CD4-positive, alpha-beta memory T cell (primary cell): ENCODE results near the gene DNM1. TPM values are rescaled to one million over a fixed set of nuclear protein-coding genes. Genes with fewer than 3 reads are reported as not detected.

Source experiments
- CTCF ChIA-PET: fragments of 350-600 bp; sonication (Branson Sonifier 250); formaldehyde crosslinking; loops from one replicate; lab custom pipeline; 2021; ENCODE audit warnings: inconsistent platforms; ENCODE audit not compliant: partially characterized antibody; lab: Charles Lee
- POLR2A ChIA-PET: fragments of 350-600 bp; sonication (Branson Sonifier 250); formaldehyde crosslinking; loops from one replicate; lab custom pipeline; 2021; ENCODE audit not compliant: partially characterized antibody; lab: Charles Lee
- DNase-seq, 5 donors: peaks; one replicate each; pipeline versions ENCODE4 v3.0.0 to v3.0.0-alpha.2; 2020 to 2022; ENCODE audit warnings: mixed read lengths in 1 of 5
- H3K27ac ChIP-seq: one replicate; pipeline ENCODE4 v1.7.0; 2013; ENCODE audit warnings: low read depth, low read length
- H3K27me3 ChIP-seq: 2 replicates; pipeline ENCODE4 v1.7.0; 2013; ENCODE audit warnings: mild to moderate bottlenecking, low read length, moderate library complexity; ENCODE audit not compliant: insufficient read depth
- H3K36me3 ChIP-seq: 2 replicates; pipeline ENCODE4 v1.7.0; 2013; ENCODE audit warnings: mild to moderate bottlenecking, low read length, moderate library complexity; ENCODE audit not compliant: insufficient read depth
- H3K4me1 ChIP-seq: 2 replicates; pipeline ENCODE4 v1.7.0; 2013; ENCODE audit warnings: mild to moderate bottlenecking, low read length, moderate library complexity; ENCODE audit not compliant: insufficient read depth
- H3K4me3 ChIP-seq, 2 donors: one replicate each; pipeline ENCODE4 v1.7.0; 2013; ENCODE audit warnings: low read length in 2 of 2, mild to moderate bottlenecking in 1 of 2
- H3K9me3 ChIP-seq, 2 donors: one replicate each; pipeline ENCODE4 v1.7.0; 2013; ENCODE audit warnings: low read length in 2 of 2, control low read depth in 1 of 2; ENCODE audit not compliant: control insufficient read depth in 1 of 2
- H3K27ac Mint-ChIP-seq, 7 donors: one replicate each; pipeline ENCODE4 v1.8.0; 2020 to 2021; ENCODE audit warnings: mixed read lengths in 7 of 7, mild to moderate bottlenecking in 6 of 7, inconsistent platforms in 3 of 7, moderate library complexity in 3 of 7
- H3K27me3 Mint-ChIP-seq, 2 donors: one replicate each; pipeline ENCODE4 v1.8.0; 2020 to 2021; ENCODE audit warnings: mixed read lengths in 2 of 2
- H3K36me3 Mint-ChIP-seq, 2 donors: one replicate each; pipeline ENCODE4 v1.8.0; 2020 to 2021; ENCODE audit warnings: mixed read lengths in 2 of 2, inconsistent platforms in 1 of 2, mild to moderate bottlenecking in 1 of 2
- H3K4me1 Mint-ChIP-seq, 4 donors: one replicate each; pipeline ENCODE4 v1.8.0; 2020 to 2021; ENCODE audit warnings: mixed read lengths in 4 of 4, mild to moderate bottlenecking in 1 of 4
- H3K4me3 Mint-ChIP-seq, 8 donors: one replicate each; pipeline ENCODE4 v1.8.0; 2020 to 2021; ENCODE audit warnings: mixed read lengths in 8 of 8, mild to moderate bottlenecking in 7 of 8, moderate library complexity in 6 of 8, inconsistent platforms in 3 of 8
- H3K9me3 Mint-ChIP-seq, 8 donors: one replicate each; pipeline ENCODE4 v1.8.0; 2020 to 2021; ENCODE audit warnings: mixed read lengths in 8 of 8, mild to moderate bottlenecking in 5 of 8, inconsistent platforms in 3 of 8, moderate library complexity in 1 of 8
- intact Hi-C: fragments of 100-400 bp; cut with micrococcal nuclease; formaldehyde crosslinking; loops from one replicate; pipeline ENCODE4 v1.15.1; 2023
- polyA plus RNA-seq, 2 donors: library from polyadenylated mRNA; unstranded; fragments of 300-500 nt; fragmentation: Illumina TruSeq; gene quantifications; one replicate each; pipeline ENCODE4 v1.2.3, GENCODE V29; 2021
- total RNA-seq, 2 experiments: library from RNA; stranded (reverse); gene quantifications; one replicate each; pipeline ENCODE4 v1.2.3, GENCODE V29; 2021

DNM1 gene
- total and polyA plus RNA-seq, 4 experiments from 2014 or later = 1.4 to 2.2 TPM; not detected in 2

DNA sequence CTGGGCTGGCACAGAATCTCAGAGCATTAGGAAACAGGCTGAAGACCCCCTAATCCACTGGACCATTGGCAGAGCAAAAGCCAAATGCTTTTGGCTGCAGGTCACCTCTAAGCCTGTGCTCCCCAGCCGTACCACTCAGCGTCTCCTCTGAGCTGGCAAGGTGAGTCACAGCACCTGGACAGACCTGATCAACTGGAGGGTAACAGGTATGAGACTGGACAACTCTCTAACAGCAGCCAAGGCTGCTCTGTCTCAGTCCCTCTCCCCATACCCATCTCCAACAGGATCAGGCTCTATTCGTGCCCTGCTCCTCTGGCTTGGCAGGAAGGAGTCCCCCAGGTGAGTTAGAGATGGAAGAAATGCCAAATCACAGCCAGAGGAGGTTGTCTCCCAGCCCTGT is 67.9 kb downstream of the DNM1 start:
- CTCF ChIA-PET = no interaction called here
- Histone ChIP-seq H3K36me3 (peaks cover 31% of the 10 kb centered on the region), H3K4me3 (no peak overlapping the region), H3K4me1 (peaks cover 14% of the 10 kb centered on the region), H3K27me3 (no peaks in the 10 kb centered on the region), H3K9me3 (no peaks in the 10 kb centered on the region), H3K27ac (no peak overlapping the region)
- DNase-seq = no peak
- POLR2A ChIA-PET = interaction anchor here (0.8 kb wide), 1 partner anchor 99 kb away, joined by 3 read pairs; no protein-coding TSS in a partner anchor
- peaks cover 5 to 21% (median 15%) of the 10 kb centered on the region in 4 donors for H3K4me1 Mint-ChIP-seq
- no peaks in the 10 kb centered on the region for H3K27me3 Mint-ChIP-seq
- H3K36me3 Mint-ChIP-seq = peaks cover 27 to 34% of the 10 kb centered on the region in 2 donors
- H3K9me3 Mint-ChIP-seq = peaks cover 0 to 2% (median 0%) of the 10 kb centered on the region in 8 donors
- H3K27ac Mint-ChIP-seq = no peak overlapping the region
- intact Hi-C loops = no loop called here
- H3K4me3 Mint-ChIP-seq = no peak overlapping the region

DNA sequence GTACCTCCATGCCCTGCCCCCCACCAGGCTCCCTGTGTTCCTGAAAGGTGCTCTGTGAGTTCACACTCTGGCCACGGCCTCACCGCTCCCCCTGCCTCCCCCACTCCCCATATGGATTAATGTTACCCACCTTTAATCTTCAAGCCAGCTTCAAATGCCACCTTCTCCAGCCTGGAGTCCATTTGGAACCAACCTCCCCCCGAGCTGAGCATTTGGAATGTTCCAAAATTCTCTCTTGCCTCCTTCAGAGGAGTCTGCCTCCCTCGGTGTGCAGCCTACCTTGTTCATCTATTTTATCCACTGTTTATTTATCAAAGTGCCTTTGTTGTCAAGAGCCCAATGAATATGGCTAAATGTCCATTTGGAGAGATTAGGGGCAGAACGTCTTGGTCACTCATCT is 68.3 kb downstream of the DNM1 start:
- no peak overlapping the region for H3K4me3 Mint-ChIP-seq
- peaks cover 31% of the 10 kb centered on the region for H3K36me3 ChIP-seq
- no peak overlapping the region for H3K27ac ChIP-seq
- H3K9me3 ChIP-seq = no peaks in the 10 kb centered on the region
- CTCF ChIA-PET = no interaction called here
- H3K4me1 Mint-ChIP-seq = peaks cover 8 to 25% (median 19%) of the 10 kb centered on the region in 4 donors
- intact Hi-C loops = no loop called here
- DNase-seq = no peak
- no peaks in the 10 kb centered on the region for H3K27me3 Mint-ChIP-seq
- H3K9me3 Mint-ChIP-seq = peaks cover 0 to 2% (median 0%) of the 10 kb centered on the region in 8 donors
- H3K4me1 ChIP-seq = peaks cover 17% of the 10 kb centered on the region
- no peaks in the 10 kb centered on the region for H3K27me3 ChIP-seq
- POLR2A ChIA-PET = interaction anchor here (0.8 kb wide), 1 partner anchor 99 kb away, joined by 3 read pairs; no protein-coding TSS in a partner anchor
- no peak overlapping the region for H3K4me3 ChIP-seq
- peaks cover 25 to 37% of the 10 kb centered on the region in 2 donors for H3K36me3 Mint-ChIP-seq
- H3K27ac Mint-ChIP-seq = peak overlapping the region in 1 of 7 donors; percentile 36

DNA sequence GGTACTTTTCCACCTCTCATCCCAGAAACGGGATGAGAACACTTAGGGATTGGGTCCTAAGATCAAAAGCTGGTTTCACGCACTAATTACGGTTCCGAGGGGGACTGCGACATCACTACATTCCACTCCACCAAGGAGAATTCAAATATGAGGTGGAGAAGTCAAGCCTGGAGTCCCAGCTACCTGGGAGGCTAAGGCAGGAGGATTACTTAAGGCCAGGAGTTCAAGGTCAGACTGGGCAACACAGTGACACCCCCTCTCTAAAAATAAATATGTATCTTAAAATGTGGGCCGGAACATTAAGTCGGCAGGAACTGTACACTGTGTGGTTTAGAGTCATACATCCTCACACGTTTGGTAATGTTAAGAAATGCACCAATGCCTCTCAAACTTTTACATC is 71.1 kb downstream of the DNM1 start:
- intact Hi-C loops = no loop called here
- POLR2A ChIA-PET = interaction anchor here (1.0 kb wide), 1 partner anchor 24 kb away, joined by 4 read pairs; no protein-coding TSS in a partner anchor
- H3K27ac ChIP-seq = no peak overlapping the region
- CTCF ChIA-PET = interaction anchor here (1.0 kb wide), 1 partner anchor 20 kb away, joined by 6 read pairs; no protein-coding TSS in a partner anchor
- no peaks in the 10 kb centered on the region for H3K9me3 ChIP-seq
- DNase-seq = no peak
- Mint-ChIP-seq H3K27me3 (no peaks in the 10 kb centered on the region), H3K4me1 (peaks cover 16 to 40% (median 30%) of the 10 kb centered on the region in 4 donors), H3K4me3 (peak overlapping the region; percentile 94 to 98 (median 97)), H3K36me3 (peaks cover 8 to 33% of the 10 kb centered on the region in 2 donors), H3K9me3 (peaks cover 0 to 2% (median 0%) of the 10 kb centered on the region in 8 donors), H3K27ac (peak overlapping the region; percentile 8 to 99 (median 92))
- H3K36me3 ChIP-seq = peaks cover 19% of the 10 kb centered on the region
- peaks cover 28% of the 10 kb centered on the region for H3K4me1 ChIP-seq
- no peak overlapping the region for H3K4me3 ChIP-seq
- H3K27me3 ChIP-seq = no peaks in the 10 kb centered on the region

DNA sequence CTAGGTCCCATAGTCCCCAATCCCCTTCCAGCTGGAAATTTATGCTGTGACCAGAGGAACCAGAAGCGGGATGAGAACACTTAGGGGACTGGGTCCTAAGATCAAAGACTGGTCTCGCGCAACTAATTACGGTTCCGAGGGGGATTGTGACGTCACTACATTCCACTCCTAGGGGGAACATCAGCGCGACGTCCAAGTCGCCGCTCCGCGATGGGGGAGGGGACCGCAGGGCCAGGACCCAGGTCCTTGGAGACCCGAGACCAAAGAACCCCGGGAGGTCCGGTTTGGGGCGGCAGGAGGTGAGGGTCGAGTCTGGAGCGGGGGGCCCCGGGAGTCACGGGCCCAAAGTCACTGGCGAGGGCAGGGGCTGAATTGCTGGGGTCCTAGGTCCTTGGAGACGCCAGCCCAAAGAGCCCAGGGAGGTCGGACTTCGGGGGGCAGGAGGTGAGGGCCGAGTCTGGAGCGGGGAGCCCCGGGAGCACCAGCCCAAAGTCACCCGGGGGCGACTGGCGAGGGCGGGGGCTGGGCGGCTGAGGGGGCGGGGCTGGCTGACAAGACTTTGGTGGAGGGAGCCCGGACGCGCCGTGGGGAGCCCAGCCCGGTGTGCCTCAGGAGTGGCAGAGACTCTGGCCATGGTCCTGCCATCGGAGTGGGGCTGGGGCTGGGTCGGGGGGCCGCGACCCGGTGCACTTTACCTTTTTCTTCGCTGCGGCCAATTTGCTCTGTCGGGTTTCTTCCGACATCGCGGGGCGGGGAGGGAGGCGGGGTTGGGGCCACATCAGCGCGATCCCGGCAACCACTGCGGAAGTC is 72.2 kb downstream of the DNM1 start, which contains the start of gene GOLGA2:
Gene GOLGA2 (minus strand): TSS at position 810 of the 810 bp plus-strand sequence. CDS start 31 bp downstream, at position 779.
- Histone ChIP-seq H3K27ac (peak within 1 kb of the TSS; percentile 82), H3K9me3 (no peaks in the 10 kb centered on the region), H3K4me3 (peak within 1 kb of the TSS; percentile 88), H3K4me1 (peaks cover 28% of the 10 kb centered on the region), H3K27me3 (no peaks in the 10 kb centered on the region), H3K36me3 (peaks cover 19% of the 10 kb centered on the region)
- POLR2A ChIA-PET = interaction anchor here (0.6 to 1.4 kb wide), 16 partner anchors 13 to 409 kb away, joined by 3 to 19 read pairs (median 4); partner anchors contain the start of genes CIZ1, GLE1, PTGES2 and SPTAN1
- H3K27me3 Mint-ChIP-seq = no peaks in the 10 kb centered on the region
- H3K4me3 Mint-ChIP-seq = peak within 1 kb of the TSS; percentile 94 to 98 (median 97)
- CTCF ChIA-PET = interaction anchor here (0.9 to 1.6 kb wide), 3 partner anchors 19 to 66 kb away, joined by 3 to 6 read pairs (median 5); no protein-coding TSS in a partner anchor
- DNase-seq = peak in 1 of 5 donors; percentile 4
- peaks cover 8 to 36% of the 10 kb centered on the region in 2 donors for H3K36me3 Mint-ChIP-seq
- H3K9me3 Mint-ChIP-seq = peaks cover 0 to 2% (median 0%) of the 10 kb centered on the region in 8 donors
- intact Hi-C loops = loop anchor here (1.0 kb wide), 4 partner anchors 25 to 181 kb away; partner anchors contain the start of genes COQ4, ODF2, SLC27A4 and TRUB2
- H3K27ac Mint-ChIP-seq = peak within 1 kb of the TSS; percentile 92 to 99 (median 97)
- peaks cover 17 to 43% (median 32%) of the 10 kb centered on the region in 4 donors for H3K4me1 Mint-ChIP-seq

DNA sequence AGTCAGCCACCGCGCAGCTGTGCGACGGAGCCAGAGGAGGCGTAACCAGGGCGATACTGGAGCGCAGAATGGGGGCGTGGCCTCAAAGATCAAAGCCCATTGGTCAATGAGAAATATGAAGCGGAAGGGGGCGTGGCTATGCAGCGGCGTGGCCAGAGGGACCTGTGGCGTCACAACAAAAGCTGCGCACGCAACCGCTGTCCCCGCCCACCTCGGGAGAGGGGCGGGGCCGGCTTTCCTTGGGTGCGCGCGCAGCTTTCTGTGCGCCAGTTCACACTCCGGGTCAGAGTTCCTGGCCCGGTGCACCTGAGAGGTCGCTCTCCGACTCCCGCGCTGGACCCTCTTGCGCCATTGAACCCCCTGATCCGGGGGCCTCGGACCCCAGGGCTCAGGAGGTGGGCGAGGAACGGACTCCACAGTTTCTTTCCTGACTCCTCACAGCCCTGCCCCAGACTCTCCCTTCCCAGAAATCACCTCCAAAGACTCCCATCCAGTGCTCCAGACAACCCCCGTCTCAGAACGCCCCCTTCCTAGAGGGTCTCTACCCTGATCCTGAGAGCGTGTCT is 72.9 kb downstream of the DNM1 start, which contains the start of gene SWI5:
Gene SWI5 (plus strand): TSS at position 269 of the 566 bp plus-strand sequence.
- intact Hi-C loops = loop anchor here (1.0 kb wide), 4 partner anchors 26 to 180 kb away; partner anchors contain the start of genes COQ4, ODF2, SLC27A4 and TRUB2
- POLR2A ChIA-PET = interaction anchor here (0.6 to 1.4 kb wide), 15 partner anchors 13 to 408 kb away, joined by 3 to 19 read pairs (median 5); partner anchors contain the start of genes CIZ1, GLE1, PTGES2 and SPTAN1
- peaks cover 17 to 43% (median 32%) of the 10 kb centered on the region in 4 donors for H3K4me1 Mint-ChIP-seq

DNA sequence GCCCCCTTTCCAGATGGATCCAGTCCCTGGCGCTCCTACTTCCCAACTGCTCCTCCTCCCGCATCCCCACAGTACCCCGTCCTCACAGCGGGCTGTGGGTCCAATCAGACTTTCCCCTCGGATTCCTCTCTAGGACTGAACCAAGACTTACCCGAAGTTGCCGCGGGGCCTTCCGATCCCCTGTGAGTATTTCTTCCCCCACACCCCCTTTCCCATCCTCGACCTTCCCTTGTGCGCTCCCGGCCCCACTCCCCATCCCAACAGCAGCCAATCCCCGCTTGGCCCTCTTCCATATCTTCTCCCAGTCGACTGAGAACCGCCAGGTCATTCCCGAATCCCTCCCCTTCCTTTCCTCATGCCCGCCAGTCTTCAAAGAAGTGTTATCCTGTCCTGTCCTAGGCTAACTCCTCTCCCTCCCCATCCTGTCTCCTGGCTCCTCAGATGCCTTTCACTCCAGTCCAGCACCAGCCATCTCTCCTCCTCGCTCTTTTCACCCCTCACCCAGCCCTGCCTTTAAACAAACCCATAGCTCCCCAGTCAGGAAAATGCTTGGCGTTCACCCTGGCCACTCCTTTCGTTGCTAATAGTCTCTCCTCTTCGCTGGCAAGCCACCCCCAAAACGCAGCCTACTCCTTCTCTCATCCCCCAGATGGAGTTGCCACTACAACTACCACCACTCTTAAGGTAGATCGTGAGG is 73.5 kb downstream of the DNM1 start:
- Mint-ChIP-seq H3K27me3 (no peaks in the 10 kb centered on the region), H3K4me1 (peaks cover 19 to 43% (median 32%) of the 10 kb centered on the region in 4 donors), H3K4me3 (peak overlapping the region; percentile 94 to 98 (median 97)), H3K36me3 (peaks cover 8 to 25% of the 10 kb centered on the region in 2 donors), H3K9me3 (peaks cover 0 to 2% (median 0%) of the 10 kb centered on the region in 8 donors), H3K27ac (peak overlapping the region; percentile 92 to 99 (median 97))
- Histone ChIP-seq H3K9me3 (no peaks in the 10 kb centered on the region), H3K27me3 (no peaks in the 10 kb centered on the region), H3K27ac (peak overlapping the region; percentile 82), H3K4me3 (peak overlapping the region; percentile 88), H3K4me1 (peaks cover 28% of the 10 kb centered on the region), H3K36me3 (peaks cover 10% of the 10 kb centered on the region)
- no peak for DNase-seq
- ChIA-PET POLR2A (interaction anchor here (0.9 to 1.4 kb wide), 12 partner anchors 26 to 408 kb away, joined by 3 to 19 read pairs (median 6); partner anchors contain the start of genes CIZ1, GLE1, PTGES2 and SPTAN1), CTCF (interaction anchor here (0.9 to 1.6 kb wide), 2 partner anchors 18 to 65 kb away, joined by 5 to 6 read pairs; no protein-coding TSS in a partner anchor)
- intact Hi-C loops = loop anchor here (1.0 kb wide), 4 partner anchors 26 to 180 kb away; partner anchors contain the start of genes COQ4, ODF2, SLC27A4 and TRUB2

More for the DNA sequence above, 72.9 kb downstream of the DNM1 start, which contains the start of gene SWI5:
- Histone ChIP-seq H3K9me3 (no peaks in the 10 kb centered on the region), H3K27ac (peak within 1 kb of the TSS; percentile 82), H3K36me3 (peaks cover 16% of the 10 kb centered on the region), H3K27me3 (no peaks in the 10 kb centered on the region), H3K4me3 (peak within 1 kb of the TSS; percentile 88), H3K4me1 (peaks cover 28% of the 10 kb centered on the region)
- Mint-ChIP-seq H3K36me3 (peaks cover 8 to 30% of the 10 kb centered on the region in 2 donors), H3K27me3 (no peaks in the 10 kb centered on the region), H3K27ac (peak within 1 kb of the TSS; percentile 92 to 99 (median 97)), H3K4me3 (peak within 1 kb of the TSS; percentile 94 to 98 (median 97)), H3K9me3 (peaks cover 0 to 2% (median 0%) of the 10 kb centered on the region in 8 donors)
- DNase-seq = peak; percentile 99 to 100 (median 100)
- CTCF ChIA-PET = interaction anchor here (0.9 to 1.6 kb wide), 3 partner anchors 19 to 65 kb away, joined by 3 to 6 read pairs (median 5); no protein-coding TSS in a partner anchor
